HG02870 (cell line): ENCODE measurements around the gene AACS.
A peak's percentile ranks its signal among the peaks of the same experiment; 100 is the strongest.

Source experiments
- ATAC-seq: cut with Tn5 transposase; IDR thresholded peaks from one replicate; pipeline ENCODE4 v1.9.1; 2021; ENCODE audit warnings: mild to moderate bottlenecking, moderate library complexity; ENCODE audit not compliant: unreplicated experiment

AACS gene

DNA sequence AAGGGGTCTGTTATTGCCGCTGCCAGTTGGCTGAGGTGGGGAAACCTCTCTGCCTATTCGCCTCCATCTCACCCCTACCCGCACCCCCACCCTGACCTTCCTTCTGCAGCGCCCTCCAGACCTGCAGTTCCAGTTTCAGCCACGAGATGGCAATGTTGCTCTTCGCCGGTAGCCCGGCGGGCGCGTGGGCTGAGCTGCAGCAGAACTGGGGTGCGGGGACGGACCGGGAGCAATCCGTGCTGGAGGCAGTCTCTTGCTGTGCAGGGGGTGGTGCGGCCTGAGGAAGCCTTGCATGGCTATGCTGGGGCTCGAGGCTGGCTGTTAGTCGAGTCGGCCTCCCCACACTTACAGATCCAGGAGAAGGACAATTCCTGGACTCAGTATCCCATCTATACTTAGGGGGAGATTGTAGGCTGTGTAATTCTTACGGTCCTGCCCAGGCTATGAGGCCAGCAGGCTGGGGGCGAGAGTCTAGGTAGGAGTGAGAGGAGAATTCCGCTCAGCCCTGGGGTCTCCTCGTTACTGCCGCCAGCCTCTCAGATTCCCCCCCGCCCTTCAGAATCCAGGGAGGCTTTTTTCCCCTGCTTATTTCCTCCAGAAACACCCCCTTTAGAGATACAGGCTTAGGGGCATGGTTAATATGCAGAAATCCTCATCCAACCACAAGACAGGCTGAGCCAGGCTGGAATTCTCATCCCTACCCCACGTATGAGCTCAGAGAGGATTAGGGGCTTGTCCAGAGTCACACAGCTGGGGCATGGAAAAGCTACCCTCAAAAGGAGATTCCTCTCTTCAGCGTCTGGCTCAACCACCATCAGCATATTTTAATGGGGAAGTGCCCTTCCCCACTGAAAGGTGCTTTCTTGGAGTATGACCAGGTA lies 118.2 kb downstream of the AACS start:
- peak; percentile 81 for ATAC-seq

DNA sequence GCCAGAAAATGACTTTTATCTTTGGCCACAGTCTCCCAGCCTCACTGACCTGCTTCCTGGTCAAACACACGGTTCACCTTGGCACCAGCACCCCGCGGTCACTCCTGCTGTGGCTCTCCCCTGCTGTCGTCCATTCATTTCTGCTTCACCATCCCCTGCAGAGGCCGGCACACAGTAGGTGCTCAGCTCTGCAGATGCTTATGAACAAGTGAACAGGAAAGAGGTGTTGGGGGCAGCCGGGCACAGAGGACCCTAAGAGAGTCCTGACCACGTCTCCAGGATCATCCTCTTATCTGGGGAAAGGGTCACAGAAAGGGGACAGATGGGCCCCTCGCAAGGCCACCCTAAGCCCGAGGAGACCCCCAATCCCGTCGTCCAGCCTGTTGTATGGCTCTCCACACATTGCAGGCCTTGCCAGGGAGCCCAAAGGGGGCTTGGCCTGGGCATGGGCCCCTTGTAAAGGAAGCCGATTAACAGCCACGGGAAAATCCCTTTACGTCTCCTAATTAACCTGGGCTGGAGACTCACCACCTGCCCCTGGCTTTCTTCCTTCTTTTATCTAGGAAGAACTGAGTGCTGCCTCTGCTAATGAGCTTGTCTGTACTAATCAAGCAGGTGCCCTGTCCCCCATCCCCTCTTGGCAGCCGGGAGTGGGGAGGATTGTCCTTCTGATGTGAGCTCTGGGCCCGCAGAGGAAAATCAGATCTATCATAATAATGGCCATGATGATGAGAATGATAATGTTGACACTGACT lies 119.2 kb downstream of the AACS start:
- ATAC-seq = no peak

DNA sequence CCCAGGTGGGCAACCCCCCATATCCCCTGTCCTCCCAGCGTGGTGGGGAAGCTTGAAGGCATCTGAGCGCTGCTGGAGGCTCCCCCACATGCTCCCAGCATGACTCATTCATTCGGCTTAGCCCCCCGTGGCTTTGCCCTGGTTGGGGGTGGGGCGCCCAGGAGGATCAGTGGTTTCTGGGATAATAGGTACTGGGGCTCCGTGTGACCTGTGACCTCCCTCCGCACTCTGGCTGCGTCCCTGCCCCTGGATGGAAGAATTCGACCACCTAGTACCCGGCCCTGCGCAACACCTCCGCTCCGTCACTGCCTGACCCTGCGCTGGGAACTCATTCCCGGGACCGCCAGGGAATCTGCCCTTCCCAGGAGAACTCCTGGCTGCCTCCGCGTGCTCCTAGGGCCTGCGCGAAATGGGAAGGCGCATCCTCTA lies 120.1 kb downstream of the AACS start:
- ATAC-seq = no peak

DNA sequence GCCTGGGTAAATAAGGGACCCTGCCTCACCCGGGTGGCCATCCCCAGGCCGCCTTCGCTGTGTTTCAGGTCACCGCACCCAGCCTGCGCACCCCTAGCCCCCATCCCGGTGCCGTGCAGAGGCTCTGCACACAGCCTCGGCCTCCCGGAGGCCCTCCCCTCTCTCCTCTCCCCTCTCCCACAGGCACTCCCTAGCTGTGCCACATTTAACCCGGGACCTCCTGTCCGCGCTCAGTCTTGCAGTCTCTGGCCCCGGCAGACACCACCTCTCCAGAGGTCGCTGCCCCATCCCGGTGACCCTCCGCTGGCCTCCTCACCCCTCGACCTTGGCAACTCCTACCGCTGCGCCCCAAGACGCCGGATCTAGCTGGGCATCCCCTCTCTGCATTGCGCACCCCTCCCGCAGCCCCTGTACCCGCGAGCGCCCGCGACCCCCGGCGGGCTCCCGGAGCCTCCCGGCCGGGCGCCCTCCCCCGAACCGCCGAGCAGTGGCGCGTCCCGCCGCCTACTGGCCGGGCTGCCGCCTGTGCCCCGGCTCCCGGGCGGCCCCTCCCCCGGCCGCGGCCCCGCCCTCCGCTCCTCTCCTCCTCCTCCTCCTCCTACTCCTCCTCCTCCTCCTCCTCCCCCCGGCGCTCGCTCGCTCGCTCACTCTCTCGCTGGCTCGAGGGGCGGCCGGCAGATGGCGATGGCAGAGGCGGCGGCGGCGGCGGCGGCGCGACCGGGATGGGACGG lies 120.7 kb downstream of the AACS start, which contains the start of gene TMEM132B:
TMEM132B (plus strand) TSS at position 647 of the 731 bp plus-strand sequence.
- no peak for ATAC-seq

DNA sequence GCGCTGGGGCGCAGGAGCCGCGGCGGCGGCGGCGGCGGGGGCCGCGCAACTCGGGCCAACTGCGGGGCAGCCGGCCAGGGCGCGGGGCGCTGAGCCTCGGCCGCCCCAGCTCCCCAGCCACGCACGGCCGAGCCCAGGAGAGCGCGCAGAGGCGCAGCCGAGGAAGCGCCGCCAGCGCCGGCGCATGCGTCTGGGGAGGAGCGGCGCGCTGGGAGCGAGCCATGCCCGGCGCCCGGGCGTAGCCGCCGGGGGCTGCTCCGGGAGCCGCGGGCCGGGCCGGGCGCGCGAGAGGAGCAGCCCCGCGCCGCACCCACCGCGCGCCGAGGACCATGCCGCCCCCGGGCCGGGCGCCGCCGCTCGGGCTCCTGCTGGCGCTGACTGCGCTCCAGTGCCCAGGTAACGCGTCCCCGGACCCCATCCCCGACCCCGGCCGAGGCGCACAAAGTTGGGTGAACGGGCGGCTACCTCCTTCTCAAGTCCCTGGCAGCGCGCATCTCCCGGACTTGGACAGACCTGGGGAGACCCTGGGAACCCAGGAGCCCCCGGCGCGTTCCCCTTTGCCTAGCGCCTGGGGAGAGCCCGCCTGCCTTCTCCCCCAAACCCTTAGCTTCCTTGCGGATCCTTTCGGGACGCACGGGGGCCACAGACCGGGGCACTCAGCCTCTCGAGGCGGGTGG lies 121.4 kb downstream of the AACS start:
- ATAC-seq = no peak

DNA sequence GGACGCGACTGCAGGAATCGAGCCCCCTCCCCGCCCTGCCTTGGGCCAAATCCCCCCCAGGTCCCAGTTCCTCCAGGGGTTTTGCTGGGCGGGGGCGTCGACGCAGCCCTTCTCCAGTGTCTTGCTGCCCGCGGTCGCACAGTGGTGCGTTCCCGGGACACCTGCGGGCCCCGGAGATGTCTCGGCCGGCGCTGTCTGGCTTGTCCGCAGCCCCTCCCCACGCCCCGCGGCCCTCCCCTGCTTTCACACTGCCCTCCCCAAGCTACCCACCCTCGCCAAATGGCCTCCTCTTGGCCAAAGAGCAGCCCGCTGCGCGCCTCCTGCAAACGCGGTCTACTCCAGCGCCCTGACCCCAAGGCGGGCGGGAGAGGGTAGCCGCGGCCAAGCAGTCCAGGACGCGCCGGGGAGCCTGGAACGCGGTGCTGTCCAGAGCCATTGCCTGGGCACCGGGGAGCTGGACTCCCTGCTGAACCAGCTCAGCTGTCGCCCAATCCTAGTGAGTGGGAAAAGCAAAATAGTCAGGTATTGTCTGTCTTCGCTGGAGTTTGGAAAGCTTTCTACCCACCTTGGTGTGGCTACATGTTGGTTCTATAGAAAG lies 122.0 kb downstream of the AACS start:
- no peak for ATAC-seq

DNA sequence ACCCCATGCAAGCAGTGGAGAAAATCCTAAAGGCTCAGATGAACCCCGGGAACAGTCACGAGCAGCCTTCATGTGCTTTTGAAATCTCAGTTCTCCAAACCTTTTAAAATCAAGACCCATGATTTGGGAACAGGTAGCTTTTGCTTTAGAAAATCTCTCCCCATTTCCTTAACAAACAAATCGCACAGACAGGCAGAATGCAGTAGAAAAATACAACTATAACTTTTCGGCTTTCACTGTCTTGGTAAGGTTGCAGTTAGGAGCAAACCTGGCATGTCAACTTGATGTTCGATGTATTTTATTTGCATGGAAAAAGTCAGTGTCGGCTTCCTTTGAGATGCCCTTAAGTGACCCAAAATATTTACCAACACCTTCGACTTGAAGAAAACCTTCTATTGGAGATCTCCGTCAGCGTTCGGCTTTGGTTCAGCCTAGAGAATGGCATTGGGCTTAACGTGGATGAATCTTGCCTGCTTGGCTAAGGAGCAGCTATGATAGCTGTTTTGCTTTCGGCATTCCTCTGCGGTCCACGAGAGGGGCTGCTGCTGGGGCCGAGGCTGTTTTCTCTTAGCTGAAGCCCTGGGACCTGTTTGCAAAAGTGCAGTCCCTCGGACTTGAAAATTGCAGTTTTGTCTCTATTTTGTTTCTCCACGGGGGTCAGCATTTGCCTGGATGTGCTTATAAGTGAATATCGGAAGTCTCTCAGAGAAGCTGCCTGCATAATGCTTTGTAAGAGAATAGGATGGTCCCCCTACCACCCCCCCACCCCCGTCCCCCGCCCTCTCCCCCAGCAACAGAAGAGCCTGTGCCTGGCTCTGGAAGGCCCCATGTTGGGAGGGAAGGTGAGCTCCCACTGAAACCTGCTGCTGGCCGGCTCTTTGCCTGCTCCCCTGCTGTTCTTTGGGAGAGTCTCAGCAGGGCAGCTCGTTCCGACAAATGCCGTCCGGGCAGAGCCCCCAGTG lies 122.8 kb downstream of the AACS start:
- no peak for ATAC-seq

DNA sequence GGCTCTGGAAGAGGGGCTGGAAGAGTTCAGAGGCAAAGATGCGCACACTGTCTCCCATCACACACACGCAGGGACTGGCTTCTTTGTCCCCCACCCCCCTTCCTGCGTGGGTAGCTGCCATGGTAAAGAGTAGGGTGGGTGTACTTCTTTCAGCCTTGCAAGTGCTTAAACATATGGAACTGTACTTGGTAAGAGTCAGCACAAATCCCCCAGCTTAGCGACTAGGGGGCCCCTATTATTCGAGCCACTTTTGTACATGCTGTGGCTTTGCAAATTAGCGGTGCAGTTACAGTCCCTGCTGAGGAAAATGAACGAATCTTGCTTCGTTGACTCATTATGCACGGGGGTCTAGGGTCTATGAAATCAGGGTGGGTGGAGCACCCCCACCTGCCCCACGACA lies 123.8 kb downstream of the AACS start:
- ATAC-seq = no peak

DNA sequence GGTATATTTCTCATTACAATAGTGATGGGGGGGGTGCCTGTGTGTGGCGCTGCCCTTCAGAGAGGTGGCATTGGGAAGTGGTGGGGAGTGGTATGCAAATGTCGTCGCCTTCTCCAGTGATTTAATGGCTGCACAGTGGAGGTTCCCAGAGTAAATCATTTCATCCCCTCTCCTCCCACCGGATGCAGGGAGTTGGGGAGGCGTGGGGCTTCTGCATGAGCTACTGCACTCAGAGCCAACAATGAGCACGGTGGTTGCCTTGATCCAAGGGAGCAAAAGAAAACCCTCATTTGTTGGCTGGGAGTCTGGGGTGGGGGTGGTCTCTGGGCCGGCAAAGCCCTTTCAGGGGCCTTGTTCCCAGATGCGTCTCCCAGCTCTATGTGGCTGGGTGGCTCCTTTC lies 124.3 kb downstream of the AACS start:
- no peak for ATAC-seq

DNA sequence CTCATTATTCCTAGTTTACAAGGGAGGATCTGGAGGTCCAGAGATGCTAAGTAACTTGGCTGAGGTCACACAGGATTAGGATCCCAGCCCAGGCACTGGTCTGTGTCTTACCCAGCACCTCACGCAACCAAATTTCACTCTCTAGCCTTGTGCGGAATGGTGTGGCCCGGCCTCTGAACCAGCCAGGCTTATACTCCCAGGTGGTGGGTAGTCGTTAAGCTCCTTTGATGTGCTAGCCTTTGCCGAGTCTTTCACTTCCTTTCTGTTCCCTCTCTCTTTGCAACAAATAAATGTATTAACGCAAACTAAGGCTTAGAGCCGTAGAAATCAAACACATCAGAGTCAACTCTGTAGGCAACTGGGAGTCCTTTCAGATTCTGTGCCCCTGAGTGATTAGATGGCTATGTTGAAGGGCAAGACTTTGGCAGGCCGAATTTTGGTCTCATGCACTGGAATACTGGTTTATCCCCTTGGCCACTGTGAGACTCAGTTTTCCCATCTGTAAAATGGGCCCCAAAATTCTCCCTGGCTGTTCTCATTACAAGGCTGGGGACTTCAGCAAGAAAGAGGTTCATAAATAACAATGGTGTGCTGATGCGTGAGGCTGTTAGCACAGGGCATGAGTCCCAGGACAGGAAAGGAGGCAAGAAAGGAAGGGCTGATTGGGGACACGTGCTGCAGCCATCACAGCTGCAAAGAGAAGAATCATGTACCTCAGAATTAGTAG lies 126.3 kb downstream of the AACS start:
- ATAC-seq = no peak

DNA sequence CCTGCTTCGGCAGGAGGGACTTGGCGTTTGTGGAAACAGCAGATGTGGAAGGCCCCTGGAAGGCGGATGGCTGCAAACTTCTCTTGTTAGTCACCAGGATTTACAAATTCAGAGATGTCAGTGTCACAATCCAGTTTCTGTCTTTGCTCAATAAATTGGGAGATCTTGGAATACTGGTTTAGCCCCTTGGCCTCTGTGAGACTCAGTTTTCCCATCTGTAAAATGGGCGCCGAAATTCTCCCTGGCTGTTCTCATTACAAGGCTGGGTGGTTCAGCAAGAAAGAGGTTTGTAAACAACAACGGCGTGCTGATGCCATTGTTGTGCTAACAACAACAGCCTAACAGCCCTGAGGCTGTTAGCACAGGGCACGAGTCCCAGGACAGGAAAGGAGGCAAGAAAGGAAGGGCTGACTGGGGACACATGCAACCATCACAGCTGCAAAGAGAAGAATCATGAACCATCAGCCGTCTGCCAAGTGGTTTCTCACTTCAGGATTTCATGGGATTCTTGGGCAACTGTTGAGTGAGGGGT lies 127.5 kb downstream of the AACS start:
- ATAC-seq = no peak
